Glomerular endothelial cell (primary cell): ENCODE results near the gene SH2D4B. TPM values are rescaled to one million over a fixed set of nuclear protein-coding genes. Genes with fewer than 3 reads are reported as not detected.

ENCODE experiments used
- DNase-seq: peaks from one replicate; pipeline ENCODE4 v3.0.0-alpha.2; 2011; ENCODE audit warnings: low read depth, low spot score; ENCODE audit errors: extremely low read depth
- total RNA-seq: library from RNA; depleted of rRNA; stranded (reverse); fragments of >200 nt; gene quantifications from 2 replicates; pipeline ENCODE4 v1.2.3, GENCODE V29; 2015

SH2D4B gene
- total RNA-seq, 1 donor from 2014 or later, result 0.23 TPM

- no peak for DNase-seq
Observed at GRCh38 chr10:80674809-80675208, 137.1 kb downstream of the SH2D4B start.

- no peak for DNase-seq
Observed at GRCh38 chr10:80681142-80681541, 143.4 kb downstream of the SH2D4B start.

GRCh38 chr10:80684259-80684658 lies 146.6 kb downstream of the SH2D4B start:
- DNase-seq, result no peak

GRCh38 chr10:80685355-80685754 lies 147.7 kb downstream of the SH2D4B start:
- DNase-seq, result no peak

GRCh38 chr10:80686734-80687475 lies 149.2 kb downstream of the SH2D4B start:
- no peak for DNase-seq

- no peak for DNase-seq
Observed at GRCh38 chr10:80687476-80687789, 149.7 kb downstream of the SH2D4B start.

- DNase-seq, result no peak
Observed at GRCh38 chr10:80690434-80690833, 152.7 kb downstream of the SH2D4B start.

- no peak for DNase-seq
Observed at GRCh38 chr10:80691441-80691840, 153.7 kb downstream of the SH2D4B start.

- DNase-seq, result no peak
Observed at GRCh38 chr10:80693565-80693964, 155.9 kb downstream of the SH2D4B start.

- DNase-seq, result no peak
Observed at GRCh38 chr10:80694930-80695329, 157.2 kb downstream of the SH2D4B start.

Other genes with a start within 250 kb of the SH2D4B start
- gene MAT1A, start 248.2 kb upstream of the SH2D4B start, total RNA-seq, result not detected in 2 replicates
- gene DYDC1, start 181.1 kb upstream of the SH2D4B start, total RNA-seq, result not detected in 2 replicates
- gene DYDC2, start 181.1 kb upstream of the SH2D4B start, total RNA-seq, result not detected in 2 replicates
- 197 and 204 TPM in 2 replicates for gene PRXL2A, start 129.4 kb upstream of the SH2D4B start, total RNA-seq
- gene TSPAN14, start 83.6 kb upstream of the SH2D4B start, total RNA-seq, result 202 and 235 TPM in 2 replicates